AG04449 (cell line): Measurements from ENCODE around the gene SPATA21.

Experiments used
- CTCF ChIA-PET: fragments of 350-600 bp; formaldehyde crosslinking; extraction: SDS; loops from one replicate; lab custom pipeline; 2021; ENCODE audit warnings: antibody characterized with exemption; lab: Yijun Ruan, JAX
- POLR2A ChIA-PET: fragments of 400-600, 350-600 bp; formaldehyde crosslinking; extraction: SDS; loops from one replicate; lab custom pipeline; 2020; ENCODE audit warnings: antibody characterized with exemption, inconsistent platforms; lab: Yijun Ruan, JAX
- DNase-seq: peaks from one replicate; pipeline ENCODE4 v3.0.0-alpha.2; 2010; ENCODE audit warnings: low read depth, low spot score
- H3K4me3 ChIP-seq: 2 replicates; pipeline ENCODE4 v1.5.1; 2011; ENCODE audit warnings: low read depth, mild to moderate bottlenecking, control low read depth, low read length
- TF ChIP-seq, protein P1 (sequence below): IDR thresholded peaks from one replicate; pipeline ENCODE4 v1.5.1; 2011; ENCODE audit warnings: mild to moderate bottlenecking, moderate library complexity, low read length, control low read depth, inconsistent platforms; ENCODE audit not compliant: insufficient read depth; ENCODE audit errors: missing control alignments

SPATA21 gene

DNA sequence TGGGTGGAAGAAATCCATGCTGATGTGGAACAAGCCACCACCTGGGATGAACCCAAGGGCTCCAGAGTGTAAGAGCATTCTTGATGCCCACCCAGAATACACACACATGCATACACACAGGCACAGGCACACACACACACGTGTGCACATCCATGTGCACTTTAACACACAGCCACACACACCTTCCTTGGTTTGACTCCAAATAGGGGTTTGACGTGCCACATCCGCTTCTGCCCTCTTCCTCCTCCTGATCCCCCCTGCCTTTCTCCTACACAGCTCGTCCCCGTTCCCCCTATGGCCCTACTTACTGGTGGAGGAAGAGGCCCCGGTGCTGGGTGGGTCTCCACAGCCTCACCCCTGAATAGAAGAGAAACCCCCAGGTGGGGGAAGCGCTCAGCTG is 16.0 kb downstream of the SPATA21 start:
- TF ChIP-seq, protein P1, sequence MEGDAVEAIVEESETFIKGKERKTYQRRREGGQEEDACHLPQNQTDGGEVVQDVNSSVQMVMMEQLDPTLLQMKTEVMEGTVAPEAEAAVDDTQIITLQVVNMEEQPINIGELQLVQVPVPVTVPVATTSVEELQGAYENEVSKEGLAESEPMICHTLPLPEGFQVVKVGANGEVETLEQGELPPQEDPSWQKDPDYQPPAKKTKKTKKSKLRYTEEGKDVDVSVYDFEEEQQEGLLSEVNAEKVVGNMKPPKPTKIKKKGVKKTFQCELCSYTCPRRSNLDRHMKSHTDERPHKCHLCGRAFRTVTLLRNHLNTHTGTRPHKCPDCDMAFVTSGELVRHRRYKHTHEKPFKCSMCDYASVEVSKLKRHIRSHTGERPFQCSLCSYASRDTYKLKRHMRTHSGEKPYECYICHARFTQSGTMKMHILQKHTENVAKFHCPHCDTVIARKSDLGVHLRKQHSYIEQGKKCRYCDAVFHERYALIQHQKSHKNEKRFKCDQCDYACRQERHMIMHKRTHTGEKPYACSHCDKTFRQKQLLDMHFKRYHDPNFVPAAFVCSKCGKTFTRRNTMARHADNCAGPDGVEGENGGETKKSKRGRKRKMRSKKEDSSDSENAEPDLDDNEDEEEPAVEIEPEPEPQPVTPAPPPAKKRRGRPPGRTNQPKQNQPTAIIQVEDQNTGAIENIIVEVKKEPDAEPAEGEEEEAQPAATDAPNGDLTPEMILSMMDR, result no peak
- POLR2A ChIA-PET, result no interaction called here
- CTCF ChIA-PET, result interaction anchor here (1.7 kb wide), 1 partner anchor 19 kb away, joined by 8 read pairs; the partner anchor contains the start of gene NECAP2
- H3K4me3 ChIP-seq, result no peak overlapping the region
- DNase-seq, result no peak

DNA sequence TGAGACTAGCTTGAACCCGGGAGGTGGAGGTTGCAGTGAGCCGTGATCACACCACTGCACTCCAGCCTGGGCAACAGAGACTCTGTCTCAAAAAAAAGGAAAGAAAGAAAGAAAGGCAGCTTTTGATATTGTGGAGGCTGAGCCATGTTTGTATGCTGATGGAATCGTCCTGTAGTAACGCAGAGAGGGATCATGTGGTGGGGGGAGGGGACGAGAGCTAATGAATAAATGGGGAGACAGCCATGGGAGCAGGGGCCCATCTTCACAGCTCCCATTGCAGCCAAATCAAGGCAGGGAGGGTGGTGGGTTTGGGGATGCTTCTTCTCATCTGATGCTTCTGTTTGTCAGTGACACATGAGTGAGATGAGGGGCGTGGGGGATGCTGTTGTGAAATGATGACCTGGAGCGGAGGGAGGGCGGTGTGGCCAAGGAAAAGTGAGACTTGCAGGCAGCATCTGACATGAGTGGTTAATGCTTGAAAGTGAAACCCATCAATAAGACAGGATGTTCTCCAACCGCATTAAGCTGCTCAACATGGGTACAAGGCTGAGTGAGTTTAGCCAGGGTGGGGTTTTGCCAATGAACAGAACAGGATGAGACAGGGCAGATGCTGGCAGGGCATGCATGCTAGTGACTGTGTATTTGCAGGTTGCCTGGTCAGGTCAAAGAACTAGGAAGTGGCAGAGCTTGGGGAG is 16.7 kb downstream of the SPATA21 start:
- no peak overlapping the region for H3K4me3 ChIP-seq
- CTCF ChIA-PET, result interaction anchor here (0.7 to 1.7 kb wide), 2 partner anchors 20 to 221 kb away, joined by 3 to 8 read pairs; partner anchors contain the start of gene NECAP2
- TF ChIP-seq, protein P1, result no peak
- no peak for DNase-seq
- POLR2A ChIA-PET, result no interaction called here

DNA sequence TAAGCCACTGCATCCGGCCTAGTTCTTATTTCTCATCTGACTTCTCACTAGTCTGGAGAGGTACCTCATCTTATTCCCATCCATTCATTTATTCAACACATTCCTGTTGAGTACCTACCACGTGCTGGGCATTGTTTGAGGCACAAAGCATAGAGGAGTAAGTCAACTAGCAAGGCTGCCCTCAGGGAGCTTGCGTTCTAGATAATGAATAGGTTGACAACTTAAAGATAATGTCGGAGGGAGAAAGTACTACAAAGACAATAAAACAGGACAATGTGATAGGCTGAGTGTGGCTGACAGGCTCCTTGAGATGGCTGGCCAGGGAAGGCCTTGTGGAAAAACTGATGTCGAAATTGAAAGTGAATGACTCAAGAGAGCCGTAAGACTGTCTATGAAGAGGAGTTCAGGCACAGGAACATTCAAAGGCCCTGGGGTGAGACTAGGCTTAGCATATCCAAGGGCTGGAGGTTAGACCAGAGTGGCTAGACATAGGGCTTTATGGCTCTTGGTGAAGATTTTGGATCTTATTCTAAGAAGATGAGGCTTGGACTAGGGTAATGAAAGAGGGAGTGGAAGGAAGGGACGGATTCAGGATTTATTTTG is 18.3 kb downstream of the SPATA21 start:
- TF ChIP-seq, protein P1, result no peak
- H3K4me3 ChIP-seq, result no peak overlapping the region
- ChIA-PET CTCF (interaction anchor here (1.4 kb wide), 2 partner anchors 15 to 21 kb away, joined by 5 read pairs; partner anchors contain the start of gene NECAP2), POLR2A (no interaction called here)
- no peak for DNase-seq

DNA sequence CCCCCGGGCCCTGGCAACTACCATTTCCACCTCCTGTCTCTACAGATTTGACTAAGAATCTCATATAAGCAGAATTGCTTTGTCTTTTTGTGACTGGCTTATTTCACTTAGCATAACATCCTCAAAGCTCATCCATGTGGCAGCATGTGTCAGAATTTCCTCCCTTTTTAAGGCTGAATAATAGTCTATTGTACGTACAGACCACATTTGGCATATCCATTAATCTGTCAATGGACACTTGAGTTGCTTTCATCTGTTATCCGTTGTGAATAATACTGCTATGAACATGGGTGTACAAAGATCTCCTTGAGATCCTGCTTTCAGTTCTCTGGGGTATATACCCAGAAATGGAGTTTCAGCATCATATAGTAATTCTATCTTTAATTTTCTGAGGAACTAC is 24.0 kb downstream of the SPATA21 start:
- DNase-seq, result no peak
- TF ChIP-seq, protein P1, result no peak
- no peak overlapping the region for H3K4me3 ChIP-seq
- ChIA-PET POLR2A (no interaction called here), CTCF (no interaction called here)

DNA sequence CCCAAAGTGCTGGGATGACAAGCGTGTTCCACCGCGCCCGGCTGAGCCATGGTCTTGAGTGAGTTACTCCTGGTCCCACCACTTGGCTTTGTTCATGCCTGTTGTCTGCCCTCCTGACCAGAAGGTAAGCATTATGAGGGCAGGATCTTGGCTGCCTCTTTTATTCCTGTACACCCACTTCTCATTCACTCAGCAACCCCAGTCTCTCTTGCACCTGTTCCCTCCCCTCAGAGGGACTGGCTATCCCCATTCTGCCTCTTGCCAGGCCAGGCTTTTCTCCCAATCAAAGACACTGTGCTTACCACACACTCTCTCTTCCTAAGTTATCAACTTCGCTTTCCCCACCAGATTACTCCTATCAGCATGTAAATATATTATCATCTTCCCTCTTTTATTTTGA is 26.4 kb downstream of the SPATA21 start:
- TF ChIP-seq, protein P1, result no peak
- DNase-seq, result no peak
- POLR2A ChIA-PET, result no interaction called here
- CTCF ChIA-PET, result no interaction called here
- H3K4me3 ChIP-seq, result no peak overlapping the region

DNA sequence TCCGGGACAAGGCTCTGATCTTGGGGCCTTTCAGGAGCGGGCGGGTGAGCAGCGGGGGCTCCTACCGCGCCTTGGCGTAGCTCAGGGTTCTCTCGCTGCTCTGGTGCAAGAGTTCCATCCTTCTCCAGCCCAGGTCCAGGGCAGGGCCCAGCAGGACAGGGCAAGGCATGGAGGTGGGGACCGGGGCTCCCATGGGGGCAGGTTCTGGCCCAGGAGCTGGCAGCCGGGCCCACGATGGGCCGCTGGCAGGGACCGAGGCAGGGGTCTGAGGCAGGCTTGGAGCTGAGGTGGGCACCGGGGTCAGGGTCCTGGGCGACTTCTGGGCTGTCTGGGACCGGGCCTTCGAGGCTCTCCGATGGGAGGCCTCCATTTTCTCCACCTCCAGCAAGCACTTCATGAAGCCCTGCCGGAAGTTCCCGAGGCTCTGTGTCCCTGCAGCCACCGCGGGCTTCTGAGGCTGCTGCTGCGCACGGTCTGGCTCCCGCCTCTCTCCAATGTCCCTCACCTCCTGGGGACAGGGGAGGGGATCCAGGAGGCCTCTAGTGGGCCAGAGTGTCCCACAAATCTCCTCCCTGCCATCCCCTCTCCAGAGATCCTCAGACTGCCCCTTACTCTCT is 27.6 kb downstream of the SPATA21 start:
- H3K4me3 ChIP-seq, result no peak overlapping the region
- no peak for DNase-seq
- ChIA-PET POLR2A (no interaction called here), CTCF (interaction anchor here (2.0 kb wide), 1 partner anchor 31 kb away, joined by 6 read pairs; the partner anchor contains the start of gene NECAP2)
- TF ChIP-seq, protein P1, result no peak
